ENCODE measurements around the gene ERBB4. TPM values are rescaled to one million over a fixed set of nuclear protein-coding genes. Genes with fewer than 3 reads are reported as not detected.
"Not testable (repeated sequence)": the region's sequence is repeated elsewhere in the genome, so short reads cannot be mapped to it uniquely, and the experiment has no call there.

Gene ERBB4
- polyA plus RNA-seq, 3 donors = 45.5 to 60.8 (median 47.4) TPM

DNA sequence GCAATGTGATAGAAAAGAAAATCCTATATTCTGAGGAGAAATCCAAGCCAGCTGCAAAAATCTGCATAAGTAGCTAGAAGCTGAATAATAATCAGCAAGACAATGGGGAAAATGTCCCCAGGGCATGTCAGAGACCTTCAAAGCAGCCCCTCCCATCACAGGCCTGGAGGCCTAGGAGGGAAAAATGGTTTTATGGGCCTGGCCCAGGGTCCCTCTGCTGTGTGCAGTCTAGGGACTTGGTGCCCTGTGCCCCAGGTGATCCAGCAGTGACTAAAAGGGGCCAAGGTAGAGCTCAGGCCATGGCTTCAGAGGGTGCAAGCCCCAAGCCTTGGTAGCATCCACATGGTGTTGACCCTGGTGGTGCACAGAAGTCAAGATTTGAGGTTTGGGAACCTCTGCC is 432.1 kb downstream of the ERBB4 start:
- not testable (repeated sequence) for DNase-seq (ENCODE audit: low read depth in 3 of 3, low spot score in 2 of 3)

DNA sequence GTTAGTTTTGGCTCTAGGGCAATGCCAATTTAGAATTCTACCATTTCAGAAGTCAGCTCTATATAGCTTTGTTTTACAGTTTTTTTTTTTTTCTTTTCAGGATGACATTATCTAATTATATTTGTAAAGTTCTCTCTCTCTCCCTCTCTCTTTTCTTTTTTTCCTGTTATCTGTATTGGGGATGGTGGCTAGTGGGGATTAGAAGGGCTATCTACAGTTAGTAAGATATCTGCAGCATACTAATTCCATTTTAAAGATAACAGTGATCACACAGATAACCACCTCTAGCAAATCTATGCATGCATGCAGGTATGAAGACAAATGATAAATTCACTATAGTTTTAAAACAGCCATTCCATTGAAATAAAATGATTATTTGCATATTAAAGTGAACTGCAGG is 438.9 kb downstream of the ERBB4 start:
- DNase-seq (ENCODE audit: low read depth in 3 of 3, low spot score in 2 of 3) = no peak

DNA sequence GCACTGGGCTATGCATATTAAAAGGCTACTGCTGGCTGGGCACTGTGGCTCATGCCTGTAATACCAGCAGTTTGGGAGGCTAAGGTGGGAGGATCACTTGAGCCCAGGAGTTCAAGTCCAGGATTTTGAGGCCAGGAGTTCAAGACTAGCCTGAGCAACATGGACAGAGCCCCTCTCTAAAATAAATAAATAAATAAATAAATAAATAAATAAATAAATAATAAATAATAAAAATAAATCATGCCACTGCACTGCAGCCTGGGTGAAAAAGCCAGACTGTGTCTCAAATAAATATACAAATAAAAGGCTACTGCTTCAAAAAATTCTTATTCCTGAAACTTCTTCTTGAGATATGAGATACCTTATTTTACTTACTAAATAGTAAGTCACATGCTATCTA is 439.6 kb downstream of the ERBB4 start:
- no peak for DNase-seq (ENCODE audit: low read depth in 3 of 3, low spot score in 2 of 3)

DNA sequence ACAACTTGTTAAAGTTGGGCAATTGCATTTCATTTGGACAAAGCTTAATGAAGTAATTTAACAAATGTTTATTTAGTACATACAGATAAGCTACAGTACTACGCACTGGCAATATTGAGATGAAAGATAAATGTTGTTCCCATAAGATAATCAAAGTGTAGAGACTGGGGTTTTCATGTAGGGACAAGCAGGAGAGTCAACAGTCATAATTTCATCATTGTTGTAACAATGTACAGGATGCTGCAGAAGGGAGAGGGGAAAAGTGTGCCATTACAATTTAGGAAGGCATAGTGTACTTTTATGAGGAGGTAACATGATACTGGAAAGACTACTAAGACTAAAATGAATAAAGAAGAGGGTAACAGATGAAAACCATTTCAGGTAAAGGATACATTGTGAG is 441.6 kb downstream of the ERBB4 start:
- no peak for DNase-seq (ENCODE audit: low read depth in 3 of 3, low spot score in 2 of 3)

DNA sequence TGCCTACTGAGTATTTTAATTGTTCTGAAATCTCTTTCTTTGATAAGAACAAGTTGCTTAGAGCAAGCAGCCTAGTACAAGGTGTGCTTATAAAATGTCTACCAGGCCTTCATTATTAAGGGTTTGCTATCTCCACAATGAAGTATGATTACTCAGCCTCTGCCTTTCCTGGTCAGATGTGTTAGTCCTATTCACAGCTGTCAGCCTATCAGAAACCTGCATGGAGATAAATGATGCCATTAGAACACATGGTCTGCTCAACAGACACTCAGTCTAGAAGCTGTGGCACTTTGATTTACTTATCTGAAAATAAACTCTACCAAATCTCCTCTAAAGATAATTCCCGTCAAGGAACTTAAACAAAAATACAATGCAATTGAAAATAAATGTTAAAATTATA is 448.7 kb downstream of the ERBB4 start:
- no peak for DNase-seq (ENCODE audit: low read depth in 3 of 3, low spot score in 2 of 3)

DNA sequence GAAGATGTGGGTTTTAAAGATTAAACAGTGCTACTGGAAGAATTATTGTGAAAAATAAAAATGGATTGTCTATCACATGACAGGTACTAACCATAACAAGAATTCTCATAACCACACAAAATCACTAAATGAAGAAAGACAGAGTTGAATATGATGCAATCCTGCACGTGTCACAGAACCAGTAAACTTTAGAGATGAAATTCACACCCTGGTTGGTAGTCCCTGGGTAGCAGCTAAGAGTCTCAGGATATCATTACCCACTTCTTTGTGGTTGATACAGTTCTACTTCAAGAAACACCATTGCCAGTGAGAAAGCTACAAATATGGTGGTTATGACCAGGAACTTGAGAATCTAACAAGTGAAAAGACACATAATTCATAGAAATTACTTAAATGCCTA is 450.2 kb downstream of the ERBB4 start:
- no peak for DNase-seq (ENCODE audit: low read depth in 3 of 3, low spot score in 2 of 3)

DNA sequence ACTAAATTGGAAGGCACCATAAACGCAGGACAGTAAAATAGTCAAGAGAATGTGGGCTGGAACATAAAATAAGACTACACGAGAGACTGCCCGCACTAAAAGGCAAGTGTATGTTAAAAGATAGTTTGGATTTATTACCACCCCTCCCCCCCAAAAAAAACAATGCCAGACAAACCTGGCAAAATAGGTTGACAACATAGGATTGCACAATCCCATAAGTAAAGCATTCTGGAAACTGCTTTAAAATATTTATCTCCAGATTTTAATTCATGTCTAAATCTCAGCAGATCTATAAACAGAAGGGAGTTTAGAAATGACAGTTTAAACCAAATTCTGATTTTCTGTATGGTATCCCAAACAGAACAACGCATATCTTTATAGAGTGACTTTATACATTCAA is 455.1 kb downstream of the ERBB4 start:
- DNase-seq (ENCODE audit: low read depth in 3 of 3, low spot score in 2 of 3) = no peak

DNA sequence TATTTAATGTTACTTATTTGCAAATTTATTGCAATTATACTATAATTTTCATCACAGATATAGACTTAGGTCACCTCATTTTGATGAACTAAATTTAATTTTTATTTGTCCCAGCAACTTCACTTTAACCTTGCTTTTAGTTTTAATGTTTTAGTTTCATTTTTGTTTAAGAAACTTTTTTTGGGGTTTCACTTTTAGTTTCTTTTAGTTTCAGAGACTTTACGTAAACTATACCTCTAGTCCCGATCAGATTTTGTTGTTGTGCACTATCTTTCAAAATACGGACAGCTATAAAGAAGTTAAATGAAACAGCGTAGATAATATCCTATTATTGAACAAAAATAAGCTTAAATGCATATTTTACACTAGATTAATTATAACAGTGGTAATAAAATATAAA is 460.5 kb downstream of the ERBB4 start:
- no peak for DNase-seq (ENCODE audit: low read depth in 3 of 3, low spot score in 2 of 3)

DNA sequence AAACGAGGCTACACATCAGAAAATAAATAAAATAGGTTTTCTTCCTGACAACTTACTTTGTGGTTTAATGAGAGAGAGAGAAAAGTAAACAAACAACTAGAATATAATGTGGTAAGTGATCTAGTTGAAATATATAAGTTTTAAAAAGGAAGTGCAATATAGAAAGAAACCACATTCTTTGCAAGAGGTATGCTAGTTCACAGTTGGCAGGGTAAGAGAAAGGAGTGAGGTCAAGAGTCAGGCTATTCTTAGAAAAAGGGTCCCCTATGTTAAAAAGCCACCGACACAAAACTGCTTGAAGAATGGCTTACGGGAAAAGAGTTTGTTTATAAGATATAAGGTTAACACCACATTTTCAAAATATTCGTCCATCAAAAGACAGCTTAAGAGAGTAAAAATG is 462.1 kb downstream of the ERBB4 start:
- no peak for DNase-seq (ENCODE audit: low read depth in 3 of 3, low spot score in 2 of 3)

DNA sequence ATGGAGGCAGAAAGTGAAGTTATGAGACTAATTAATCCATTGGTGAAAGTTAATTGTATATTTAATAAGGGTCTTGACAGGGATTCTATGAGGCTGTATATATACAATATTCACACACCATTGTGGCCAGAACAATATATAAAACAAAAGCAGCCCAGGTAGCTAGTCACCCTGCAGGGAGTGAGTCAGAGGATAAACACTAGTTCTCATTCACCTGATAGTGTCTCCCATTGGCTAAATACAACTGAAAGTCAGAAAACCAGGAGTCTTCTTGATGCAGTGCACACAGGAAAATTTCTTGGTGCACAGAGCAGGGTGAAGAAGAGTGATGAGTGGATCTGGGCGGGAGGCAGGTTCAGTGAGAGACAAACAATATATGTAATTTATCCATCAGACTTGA is 465.2 kb downstream of the ERBB4 start:
- no peak for DNase-seq (ENCODE audit: low read depth in 3 of 3, low spot score in 2 of 3)

DNA sequence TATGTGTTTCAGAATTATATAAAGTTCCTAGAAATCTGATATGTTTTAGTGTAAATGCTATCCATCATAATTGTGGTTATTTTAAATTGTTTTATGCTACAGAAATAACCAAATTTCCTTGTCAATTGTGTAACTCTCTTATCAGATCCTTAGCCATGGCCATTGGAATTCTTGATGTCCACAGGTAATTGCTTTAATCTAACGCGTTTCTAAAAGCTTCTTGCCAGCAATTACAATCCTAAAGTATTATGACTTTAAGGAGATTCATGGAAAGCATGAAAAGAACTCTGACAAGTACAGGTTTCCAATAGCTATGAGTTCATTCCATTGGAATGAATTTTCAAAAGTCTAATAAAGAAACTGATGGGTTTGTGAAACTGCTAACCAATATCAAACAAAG is 472.1 kb downstream of the ERBB4 start:
- DNase-seq (ENCODE audit: low read depth in 3 of 3, low spot score in 2 of 3) = no peak

DNA sequence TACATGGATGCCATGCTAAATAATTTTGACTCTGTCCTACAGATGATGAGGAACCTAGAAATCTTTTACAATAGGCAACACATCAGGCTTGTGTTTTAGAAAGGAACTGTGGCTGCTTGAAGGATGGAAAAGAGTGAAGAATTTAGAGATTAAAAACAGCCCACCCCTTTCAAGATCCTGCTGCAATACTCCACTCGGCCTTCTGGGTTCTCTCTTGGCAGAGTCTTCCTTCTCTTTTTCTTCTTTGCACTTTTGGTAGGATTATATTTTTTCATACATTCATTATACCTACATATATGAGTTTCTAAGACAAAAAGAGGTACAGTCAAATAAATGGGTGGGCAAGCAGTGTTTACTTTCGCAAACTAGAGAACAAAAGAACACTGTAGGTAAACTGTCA is 474.3 kb downstream of the ERBB4 start:
- no peak for DNase-seq (ENCODE audit: low read depth in 3 of 3, low spot score in 2 of 3)

DNA sequence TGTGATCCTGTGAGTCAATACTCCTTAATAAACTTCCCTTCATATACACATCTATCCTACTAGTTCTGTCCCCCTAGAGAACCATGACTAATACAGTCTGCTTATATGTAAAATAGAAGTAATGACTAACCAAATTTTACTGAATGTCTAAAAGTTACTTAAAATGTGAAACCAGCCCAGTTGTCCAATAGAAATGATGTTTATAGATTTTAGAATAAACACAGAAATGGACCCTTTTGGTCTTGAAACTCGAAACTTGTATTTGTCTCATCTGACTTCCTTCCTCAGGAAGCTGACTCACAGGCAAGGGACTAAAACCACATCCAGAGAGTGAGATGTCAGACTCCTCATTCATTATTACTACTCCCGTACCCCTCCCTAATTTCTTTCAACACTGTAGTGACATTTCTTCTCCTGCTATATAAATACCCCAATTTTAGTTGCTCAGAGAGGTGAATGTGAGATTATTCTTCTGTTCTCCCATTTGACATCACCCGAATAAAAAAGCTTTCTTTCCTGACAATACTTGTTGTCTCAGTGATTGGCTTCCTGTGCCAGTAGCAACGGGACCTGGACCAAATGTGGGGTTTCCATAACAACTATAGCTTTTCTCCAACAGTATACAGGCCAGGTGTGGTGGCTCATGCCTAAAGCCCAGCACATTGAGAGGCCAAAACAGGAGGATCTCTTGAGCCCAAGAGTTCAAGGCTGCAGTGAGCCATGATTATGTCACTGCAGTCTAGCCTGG is 486.0 kb downstream of the ERBB4 start:
- no peak for DNase-seq (ENCODE audit: low read depth in 3 of 3, low spot score in 2 of 3)

DNA sequence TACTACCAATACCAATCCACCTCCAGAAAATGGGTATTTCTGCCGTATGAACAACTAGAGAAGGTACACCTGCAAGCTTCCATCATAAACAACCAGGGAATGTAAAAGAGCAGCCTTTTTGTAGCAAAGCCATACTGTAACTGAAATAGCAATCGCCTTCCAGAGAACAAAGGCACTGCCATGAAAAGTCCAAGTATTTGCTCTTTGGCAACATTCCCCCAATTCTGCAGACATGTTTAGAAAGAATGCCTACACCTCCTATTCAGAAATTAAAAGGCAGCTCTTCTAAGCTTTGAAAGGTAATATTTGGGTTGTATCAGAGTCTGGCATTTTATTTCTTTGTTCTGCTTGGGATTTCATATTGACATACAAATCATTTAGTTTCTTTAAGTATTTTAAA is 487.7 kb downstream of the ERBB4 start:
- no peak for DNase-seq (ENCODE audit: low read depth in 3 of 3, low spot score in 2 of 3)

DNA sequence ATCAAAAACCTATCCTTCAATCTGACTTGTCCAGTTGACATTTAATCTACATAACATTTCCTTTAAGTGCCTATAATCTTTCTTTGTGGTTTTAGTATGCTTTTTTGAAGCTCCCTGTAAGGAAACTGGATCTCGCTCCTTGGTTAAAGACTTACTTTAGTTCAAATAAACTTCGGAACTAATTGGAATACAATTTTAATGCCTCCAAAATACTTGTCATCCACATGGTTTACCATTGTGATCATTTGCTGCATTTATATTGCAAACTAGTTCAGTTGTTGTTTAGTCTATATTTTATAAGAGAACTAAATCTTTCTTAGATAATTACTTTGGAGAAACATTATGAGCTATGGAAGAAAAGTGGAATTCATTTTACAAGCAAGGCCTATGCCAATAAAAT is 496.0 kb downstream of the ERBB4 start:
- no peak for DNase-seq (ENCODE audit: low read depth in 3 of 3, low spot score in 2 of 3)

DNA sequence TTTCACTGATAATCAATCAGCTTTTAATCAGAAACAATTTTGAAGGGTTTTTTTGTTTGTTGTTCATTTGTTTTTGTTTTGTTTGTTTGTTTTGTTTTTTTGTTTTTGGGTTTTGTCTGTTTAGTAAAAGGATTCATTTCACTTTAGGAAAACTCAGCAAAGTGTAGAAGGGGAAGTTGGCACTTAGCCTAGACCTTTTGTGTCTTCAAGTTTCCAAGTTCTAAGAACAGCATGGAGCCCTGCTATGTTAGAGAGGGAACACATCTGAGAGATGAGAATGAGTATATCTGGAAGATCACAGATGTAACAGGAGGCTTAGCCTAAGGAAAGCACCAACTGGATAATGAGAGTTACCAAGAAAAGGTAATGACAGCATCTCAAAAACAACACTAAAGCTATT is 501.5 kb downstream of the ERBB4 start:
- no peak for DNase-seq (ENCODE audit: low read depth in 3 of 3, low spot score in 2 of 3)

DNA sequence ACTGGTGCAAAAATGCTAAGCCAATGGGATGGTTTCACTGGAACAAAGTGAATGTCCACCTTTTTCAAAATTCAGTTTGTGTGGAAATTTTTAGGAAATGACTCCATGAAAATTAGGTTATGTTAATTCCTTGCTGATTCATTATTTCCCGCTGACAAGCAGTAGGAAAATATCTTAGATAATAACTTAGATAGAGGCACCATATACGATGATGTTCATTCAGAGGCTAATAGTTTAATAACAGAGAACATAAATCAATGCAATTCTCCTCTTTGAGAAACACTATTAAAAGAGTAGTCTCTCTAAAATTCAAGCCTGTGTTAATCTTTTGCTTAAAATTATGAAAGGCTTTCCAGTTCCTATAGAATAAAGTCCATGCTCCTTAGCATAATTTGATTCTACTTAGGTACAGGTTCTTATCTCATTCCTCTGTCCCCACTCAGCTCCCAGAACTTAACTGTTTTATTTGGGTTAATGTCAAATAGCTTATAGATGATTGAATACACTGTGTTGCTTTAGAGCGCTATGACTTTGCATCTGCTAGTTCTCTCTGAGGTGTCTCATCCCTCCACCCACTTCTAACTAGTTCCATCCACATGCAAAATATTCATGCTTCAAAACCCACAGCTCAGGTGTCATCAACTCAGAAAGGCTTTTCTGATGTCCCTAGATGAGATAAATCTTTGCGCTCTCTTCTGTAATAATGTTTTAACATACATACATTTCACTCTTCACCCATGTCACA is 503.6 kb downstream of the ERBB4 start:
- DNase-seq (ENCODE audit: low read depth in 3 of 3, low spot score in 2 of 3) = no peak

DNA sequence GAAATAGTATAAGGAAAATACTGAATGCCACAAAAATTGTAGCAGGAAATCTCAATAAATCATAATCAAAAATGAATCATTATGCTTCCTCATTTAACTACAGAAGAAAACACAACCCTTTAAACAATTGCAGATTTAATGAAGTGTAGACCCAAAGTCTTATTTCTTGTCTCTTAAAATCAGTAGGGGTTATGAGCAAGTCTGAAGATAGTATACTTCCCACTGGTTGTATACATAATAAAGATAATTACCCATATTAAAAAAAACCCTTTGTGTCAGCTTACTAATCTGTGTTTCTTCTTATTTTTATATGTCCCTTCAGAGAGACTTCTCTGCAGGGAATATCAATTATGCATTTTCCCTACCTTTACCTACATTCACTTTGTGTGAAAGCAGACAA is 504.7 kb downstream of the ERBB4 start:
- DNase-seq (ENCODE audit: low read depth in 3 of 3, low spot score in 2 of 3) = no peak

DNA sequence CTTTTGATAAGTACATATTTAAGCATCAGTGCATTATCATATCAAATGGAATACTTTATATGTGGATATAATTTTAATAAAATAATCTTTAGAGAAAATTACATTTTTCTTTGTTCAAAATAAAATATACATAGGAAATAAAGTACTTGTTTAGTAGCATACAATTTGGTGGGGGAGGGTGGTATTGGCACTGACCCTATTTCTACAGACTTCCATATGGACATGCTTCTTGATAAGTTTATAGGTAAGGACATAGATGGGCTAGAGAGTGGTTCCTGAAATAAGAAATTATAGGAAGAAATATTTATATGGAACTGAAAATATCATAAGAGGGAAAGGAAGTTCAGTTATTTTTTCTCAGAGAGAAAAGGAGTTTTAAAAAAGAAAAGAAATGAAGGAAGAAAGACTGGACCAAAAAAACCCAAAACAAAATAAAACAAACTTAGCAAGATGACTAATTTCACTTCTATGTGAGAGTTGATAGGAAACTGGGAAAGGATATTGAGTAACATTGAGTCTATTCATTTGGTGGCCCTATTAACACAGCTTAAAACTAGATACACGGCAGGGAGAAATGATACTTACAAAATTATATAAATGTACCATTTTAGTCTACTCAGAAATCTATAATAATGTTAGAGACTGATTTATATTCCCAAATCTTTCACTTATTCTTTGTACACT is 505.9 kb downstream of the ERBB4 start:
- no peak for DNase-seq (ENCODE audit: low read depth in 3 of 3, low spot score in 2 of 3)

DNA sequence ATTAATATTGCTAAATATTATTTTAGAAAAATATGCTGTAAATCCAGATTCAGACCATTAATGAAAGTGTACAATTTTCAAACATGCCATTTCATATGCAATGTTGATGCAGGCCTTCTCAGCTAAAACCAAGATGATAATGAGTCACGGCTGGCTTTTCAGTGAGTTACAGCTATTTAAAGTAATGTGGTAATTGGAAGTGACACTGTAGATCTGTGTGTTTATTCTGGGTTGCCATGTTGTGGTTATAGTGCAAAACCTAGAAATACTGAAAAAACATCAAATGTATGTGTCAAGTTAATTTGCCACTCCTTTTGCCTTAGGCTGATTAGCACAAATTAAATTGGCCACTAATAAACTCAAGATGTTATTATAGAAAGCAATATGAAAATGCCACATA is 506.6 kb downstream of the ERBB4 start:
- DNase-seq (ENCODE audit: low read depth in 3 of 3, low spot score in 2 of 3) = no peak

DNA sequence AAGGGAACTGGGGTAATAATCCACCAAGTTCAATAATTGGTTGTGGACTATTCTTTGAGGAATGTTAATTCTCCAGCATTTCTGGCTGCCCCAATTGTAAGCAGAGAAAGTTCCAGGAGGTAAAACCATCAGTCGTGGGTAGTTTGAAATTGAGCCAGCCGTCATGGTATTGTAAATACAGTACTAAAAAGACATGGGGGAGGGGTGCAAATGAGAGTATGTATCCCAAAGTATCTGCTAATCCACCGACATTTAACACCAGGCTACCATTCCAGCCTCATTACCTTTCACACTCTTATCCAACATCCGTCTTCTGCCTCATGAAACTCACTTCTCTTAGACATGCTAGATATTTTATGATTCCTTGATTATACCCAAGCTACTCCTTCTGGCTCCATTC is 507.9 kb downstream of the ERBB4 start:
- no peak for DNase-seq (ENCODE audit: low read depth in 3 of 3, low spot score in 2 of 3)

DNA sequence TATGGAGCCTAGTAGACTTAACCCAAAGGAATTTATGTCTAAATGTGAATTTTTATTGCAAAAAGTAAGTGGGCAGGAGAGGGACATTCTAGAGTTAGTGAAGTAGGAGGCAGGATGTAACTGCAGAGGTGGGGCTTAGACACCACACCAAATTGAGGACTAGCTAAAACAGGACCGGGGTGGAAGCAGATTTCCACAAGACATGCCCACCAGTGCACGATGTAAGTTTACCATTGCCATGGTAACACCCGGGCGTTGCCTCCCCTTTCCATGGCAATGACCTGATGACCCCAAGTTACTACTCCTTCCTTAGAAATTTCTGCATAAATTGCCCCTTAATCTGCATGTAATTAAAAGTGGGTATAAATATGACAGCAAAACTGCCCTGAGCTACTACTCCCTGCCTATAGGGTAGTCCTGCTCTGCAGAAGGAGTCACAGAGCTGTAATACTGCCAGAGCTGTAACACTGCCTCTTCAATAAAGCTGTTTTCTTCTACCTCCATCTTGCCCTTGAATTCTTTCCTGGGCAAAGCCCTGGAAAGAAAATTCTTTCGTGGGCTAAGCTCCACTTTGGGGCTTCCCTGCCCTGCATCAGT is 509.7 kb downstream of the ERBB4 start:
- no peak for DNase-seq (ENCODE audit: low read depth in 3 of 3, low spot score in 2 of 3)
